Measurements from ENCODE around the gene CSTPP1.
"Not testable (repeated sequence)": the region's sequence is repeated elsewhere in the genome, so short reads cannot be mapped to it uniquely, and the experiment has no call there.

The CSTPP1 gene

DNA sequence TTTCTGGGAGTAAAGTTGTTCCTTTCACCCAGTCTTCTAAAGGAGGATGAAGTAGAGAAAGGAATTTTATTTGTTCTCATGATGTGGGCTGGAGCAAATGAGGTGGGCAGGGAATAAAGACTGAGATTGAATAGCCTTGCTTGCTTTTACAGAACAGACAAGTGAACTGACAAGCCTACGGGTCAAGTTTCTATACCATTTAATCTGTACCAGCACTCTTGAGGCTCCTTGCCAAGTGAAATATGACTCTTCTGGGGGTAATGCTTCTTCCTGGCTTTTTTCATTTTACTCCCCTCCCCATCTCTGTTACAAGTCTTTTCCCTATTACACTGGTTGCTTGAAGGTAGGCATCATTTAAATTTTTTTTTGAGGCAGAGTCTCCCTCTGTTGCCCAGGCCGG is 54.8 kb downstream of the CSTPP1 start:
- peak; percentile 15 for DNase-seq

DNA sequence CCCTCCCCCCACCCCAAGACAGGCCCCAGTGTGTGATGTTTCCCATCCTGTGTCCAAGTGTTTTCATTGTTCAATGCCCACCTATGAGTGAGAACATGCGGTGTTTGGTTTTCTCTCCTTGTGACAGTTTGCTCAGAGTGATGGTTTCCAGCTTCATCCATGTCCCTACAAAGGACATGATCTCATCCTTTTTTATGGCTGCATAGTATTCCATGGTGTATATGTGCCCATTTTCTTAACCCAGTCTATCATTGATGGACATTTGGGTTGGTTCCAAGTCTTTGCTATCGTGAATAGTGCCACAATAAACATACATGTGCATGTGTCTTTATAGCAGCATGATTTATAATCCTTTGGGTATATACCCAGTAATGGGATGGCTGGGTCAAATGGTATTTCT is 55.8 kb downstream of the CSTPP1 start:
- not testable (repeated sequence) for DNase-seq

DNA sequence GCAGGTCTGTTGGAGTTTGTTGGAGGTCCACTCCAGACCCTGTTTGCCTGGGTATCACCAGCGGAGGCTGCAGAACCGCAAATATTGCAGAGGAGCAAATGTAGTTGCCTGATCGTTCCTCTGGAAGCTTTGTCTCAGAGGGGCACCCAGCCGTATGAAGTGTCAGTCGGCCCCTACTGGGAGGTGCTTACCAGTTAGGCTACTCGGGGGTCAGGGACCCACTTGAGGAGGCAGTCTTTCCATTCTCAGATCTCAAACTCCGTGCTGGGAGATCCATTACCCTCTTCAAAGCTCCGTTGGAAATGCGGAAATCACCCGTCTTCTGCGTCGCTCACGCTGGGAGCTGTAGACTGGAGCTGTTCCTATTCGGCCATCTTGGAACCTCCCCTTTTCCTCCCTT is 61.2 kb downstream of the CSTPP1 start:
- DNase-seq: not testable (repeated sequence)

DNA sequence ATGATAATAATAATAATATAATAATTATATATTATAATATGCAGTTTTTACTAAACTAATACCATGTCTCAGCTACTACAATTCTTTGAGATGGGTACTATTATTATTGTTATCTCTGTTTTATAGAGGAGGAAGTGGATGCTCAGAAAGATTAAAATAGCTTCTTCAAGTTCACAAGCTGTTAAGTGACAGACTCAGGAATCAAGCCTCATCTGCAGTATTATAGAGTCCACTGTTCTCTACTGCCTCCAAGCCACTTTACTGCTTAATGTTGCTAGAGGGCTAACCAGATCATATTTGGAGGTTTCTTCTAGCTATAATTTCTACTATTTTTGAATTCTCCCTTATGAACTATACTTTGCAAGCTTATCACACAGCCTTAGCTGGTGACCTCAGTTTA is 62.7 kb downstream of the CSTPP1 start:
- no peak for DNase-seq

DNA sequence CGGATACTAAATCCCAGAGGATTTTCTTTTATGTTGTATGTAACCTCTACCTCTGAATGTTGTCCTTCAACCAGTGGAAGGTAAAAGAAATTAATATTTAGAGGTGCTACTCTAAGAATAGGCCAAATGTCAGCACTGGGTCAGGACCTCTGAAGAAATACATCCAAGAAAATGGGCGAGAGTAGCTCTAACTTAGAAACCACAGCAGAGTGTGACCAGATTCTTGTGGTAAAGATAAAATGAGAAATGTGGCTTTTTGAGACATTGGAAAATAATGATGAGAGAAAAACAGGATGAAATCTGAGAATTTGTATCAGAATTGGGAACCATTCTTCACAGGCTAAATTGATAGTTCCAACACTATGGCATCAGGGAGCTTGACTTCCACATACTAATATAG is 63.5 kb downstream of the CSTPP1 start:
- no peak for DNase-seq

DNA sequence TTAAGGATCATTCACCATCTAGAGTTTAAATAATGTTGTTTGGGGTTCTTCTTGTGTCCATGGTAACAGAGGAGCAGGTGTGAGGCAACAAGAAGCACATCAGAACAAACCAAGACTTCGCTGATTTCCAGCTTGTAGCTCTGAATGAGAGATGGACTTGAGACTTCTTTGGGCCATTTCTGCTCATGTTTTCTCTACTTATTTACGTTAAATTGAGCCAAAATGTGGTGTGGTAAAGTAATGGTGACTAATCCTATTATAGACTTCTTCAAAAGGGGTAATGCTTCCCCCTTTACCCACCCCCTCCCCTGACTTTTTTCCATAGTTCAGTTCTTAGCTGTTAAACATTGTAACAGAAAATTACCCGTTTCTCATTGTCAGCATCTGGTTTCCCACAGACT is 65.2 kb downstream of the CSTPP1 start:
- DNase-seq: peak; percentile 65

DNA sequence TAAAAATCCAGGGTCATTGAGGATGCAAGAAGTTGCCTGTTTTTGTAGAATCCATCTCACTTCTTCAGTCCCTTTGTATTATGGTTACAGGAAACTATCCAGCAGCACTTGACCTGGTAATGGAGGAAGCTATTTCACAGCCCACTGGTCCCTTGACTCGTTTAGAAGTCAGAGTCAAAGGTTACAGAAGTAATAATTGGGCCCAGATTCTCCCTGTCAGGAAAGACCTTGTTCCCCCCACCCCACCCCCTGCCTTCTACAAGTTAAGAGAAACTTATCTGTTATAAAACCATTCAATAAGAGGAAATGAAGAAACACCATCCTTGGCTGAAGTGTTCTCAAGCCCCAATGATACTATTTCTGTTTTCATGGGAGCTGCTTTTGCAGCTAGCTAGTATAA is 65.8 kb downstream of the CSTPP1 start:
- no peak for DNase-seq

DNA sequence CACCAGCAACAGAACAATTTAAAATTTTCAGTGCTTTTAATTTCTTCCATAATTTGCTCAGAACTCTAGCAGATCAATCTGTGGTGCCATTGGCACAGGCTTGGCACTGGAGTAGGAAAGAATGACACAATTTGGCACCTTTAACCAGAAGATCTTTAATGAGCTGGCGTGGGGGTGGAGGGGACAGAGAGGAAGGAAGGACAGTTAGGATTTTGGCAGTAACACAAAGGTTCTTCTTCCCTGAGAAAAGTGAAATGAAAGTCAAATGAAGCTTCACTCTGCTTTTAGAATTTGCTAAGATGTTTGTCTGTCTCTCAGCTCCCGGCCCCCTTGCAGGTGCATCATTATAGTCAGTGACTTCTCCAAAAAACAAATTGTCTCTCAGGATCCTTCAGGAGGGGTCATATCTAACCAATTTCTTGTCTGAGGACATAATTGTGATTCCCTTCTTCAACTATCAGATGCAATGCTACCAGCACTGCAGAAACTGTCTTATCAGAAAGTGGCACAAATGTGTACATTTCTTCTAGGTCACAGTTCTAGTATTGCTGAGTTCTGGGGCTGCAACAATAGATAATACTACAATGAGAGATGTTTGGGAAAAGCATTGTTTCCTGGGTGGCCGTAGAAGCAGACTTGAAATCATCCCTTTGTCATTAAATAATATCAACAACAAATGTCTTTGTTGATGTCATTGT is 66.8 kb downstream of the CSTPP1 start:
- DNase-seq: no peak

DNA sequence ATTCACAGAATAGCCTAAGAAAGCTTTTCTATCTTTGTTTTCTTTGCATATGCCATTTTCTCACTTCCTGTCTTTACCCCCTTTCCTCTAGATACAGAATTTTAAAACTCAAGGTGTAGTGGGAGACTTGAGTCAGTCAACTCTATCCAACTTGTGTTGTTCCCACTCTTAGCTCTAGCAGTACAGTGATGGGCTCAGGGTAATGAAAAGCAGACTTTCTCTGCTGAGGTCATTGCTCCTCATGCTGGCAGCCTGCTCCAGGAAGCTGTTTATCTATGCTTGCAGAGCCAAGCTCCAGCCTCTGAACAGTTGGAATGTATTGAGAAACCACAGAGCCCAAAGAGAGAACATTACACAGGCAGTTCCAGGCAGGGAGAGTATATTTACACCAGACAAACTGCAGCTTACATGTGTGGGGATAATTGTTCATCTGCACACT is 68.1 kb downstream of the CSTPP1 start:
- peak; percentile 99 for DNase-seq

DNA sequence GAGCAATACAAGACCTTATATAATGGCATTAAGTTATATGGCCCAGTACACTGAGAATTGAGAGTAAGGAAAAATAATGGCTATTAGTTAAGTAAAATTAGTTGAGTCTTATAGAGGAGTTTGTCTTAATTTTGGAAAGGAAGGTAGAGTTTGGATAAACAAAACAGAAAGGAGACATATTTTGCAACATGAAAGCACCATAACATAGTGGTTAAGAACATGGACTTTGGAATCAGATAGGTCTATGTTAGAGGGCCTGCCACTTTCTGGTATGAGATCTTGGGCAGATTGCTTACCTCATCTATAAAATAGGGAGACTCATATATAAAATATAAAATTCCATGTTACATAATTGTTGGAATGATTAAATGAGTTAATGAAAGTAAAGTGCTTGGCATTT is 68.9 kb downstream of the CSTPP1 start:
- no peak for DNase-seq

DNA sequence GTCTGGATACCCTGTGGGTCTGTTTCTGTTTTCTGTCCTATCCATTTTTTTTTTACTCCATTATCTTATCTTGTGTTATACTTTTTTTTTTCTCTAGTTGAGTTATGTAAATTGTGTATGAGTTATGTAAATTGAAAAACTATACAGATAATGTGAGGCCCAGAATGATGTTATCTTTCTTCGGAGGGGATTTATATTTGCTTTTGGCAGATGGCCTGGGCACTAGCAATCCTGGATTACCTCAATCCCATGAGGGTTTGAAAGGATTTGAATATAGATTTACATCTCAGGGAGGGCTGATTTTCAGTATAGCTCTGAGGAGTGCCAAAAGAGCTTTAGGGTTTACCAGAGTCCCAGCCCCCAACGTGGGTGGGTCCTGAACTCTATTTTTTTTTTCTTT is 71.0 kb downstream of the CSTPP1 start:
- DNase-seq: no peak

DNA sequence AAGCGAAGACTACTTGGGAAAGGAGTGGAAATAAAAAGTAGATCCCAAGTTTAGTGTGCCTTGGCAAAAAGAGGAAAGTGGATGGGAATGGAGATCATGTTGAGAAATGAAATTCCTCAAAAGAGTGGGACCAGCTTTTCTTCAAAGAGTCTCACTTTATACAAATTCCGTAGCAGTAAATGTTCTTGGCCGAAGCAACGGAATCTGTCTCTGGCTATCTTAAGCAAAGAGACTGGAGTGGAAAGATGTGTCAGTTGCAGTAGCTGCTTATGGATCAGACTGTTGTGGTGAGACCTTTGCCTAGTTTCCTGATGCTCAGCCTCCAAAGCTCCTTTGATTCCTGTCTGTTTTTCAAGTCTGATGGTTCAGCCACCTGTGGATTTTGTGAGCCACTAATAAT is 73.6 kb downstream of the CSTPP1 start:
- peak; percentile 6 for DNase-seq

DNA sequence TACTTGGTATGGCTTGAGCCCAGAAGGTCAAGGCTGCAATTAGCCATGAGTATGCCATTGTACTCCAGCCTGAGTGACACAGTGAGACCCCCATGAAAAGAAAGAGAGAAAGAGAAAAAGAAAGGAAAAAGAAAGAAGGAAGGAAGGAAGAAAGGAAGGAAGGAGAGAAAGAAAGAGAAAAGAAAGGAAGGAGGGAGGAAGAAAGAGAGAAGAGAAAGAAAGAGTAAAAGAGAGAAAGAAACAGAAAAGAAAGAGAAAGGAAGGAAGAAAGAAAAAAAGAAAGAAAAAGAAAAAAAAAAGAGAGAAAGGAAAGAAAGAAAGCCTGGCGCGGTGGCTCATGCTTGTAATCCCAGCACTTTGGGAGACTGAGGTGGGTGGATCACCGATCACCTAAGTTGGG is 77.5 kb downstream of the CSTPP1 start:
- no peak for DNase-seq

DNA sequence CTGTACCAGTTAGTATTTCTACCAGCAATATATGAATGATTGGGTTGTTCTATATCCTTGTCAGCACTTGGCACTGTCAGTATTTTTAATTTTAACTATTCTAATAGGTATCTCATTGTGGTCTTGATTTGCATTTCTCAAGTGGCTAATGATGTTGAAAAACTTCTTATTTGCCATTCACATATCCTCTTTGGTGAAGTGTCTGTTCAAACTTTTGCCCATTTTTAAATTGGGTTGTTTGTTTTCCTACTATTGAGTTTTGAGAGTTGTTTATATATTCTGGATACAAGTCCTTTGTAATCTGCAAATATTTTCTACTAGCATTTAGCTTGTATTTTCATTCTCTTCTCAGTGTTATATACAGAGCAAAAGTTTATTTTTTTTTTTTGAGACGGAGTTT is 82.1 kb downstream of the CSTPP1 start:
- DNase-seq: no peak

DNA sequence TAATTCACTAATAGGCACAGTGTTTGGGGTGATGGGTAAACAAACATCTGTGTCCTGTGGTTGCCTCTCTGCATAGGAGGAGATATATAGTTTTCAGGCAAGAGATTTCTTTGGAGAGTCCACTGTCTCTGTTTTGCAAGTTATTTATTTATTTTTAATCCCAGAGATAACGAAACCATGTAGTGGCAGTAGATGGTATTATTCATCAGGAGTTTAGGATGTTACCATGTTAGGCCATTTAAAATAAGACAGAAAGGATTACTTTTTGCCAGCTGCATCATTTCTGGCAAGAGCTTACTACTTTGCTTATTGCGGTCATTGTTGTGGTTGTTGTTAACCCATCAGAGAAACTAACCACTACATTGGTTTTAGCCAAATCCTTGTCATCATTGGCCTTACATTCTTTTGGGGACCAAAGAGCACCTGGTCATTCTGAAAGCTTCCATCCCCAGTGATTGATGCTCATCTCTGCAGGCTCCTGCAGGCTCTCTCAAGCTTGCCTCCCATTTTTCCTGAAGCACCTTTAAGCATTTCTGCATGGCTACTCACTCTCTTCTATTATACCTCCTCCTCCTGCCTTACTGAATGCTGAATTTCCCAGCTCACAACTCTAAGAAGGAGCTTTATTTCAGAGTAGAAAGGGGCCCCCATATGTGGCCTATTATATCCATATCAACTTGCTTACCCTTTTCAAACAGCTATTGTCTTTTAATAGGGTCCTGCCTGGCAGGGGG is 84.4 kb downstream of the CSTPP1 start:
- DNase-seq: peak; percentile 6

DNA sequence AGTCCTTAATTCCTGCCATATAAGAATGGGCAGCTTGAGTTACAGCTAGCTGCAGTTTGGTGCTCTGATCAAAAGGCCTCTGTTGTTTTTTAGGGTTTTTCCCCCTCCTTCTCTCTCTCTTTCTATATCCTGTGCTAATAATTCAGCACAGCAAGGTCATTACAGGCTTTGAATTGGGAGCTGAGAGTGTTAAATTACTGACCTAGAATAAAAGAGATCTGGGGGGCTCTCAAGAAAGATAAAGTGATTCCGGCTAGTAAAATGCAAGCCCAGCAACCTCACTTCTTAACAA is 84.9 kb downstream of the CSTPP1 start:
- DNase-seq: no peak

DNA sequence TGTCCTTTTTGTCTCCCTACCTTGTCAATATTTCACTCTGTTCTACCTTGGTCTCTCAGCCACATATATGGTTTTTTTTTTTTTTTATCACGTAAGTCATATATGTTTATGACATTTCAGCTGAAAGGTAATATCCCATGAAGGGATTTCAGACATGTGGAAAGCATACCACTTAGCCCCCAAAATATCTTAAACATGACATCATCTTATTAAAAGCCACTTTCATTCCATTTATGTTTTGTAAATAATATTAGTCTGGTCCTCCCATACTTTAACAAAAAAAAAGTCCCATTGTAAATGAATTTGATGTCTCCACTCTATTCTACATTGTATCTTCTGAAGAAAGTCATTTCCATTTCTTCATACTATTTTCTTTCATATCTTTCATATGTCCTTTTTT is 85.4 kb downstream of the CSTPP1 start:
- no peak for DNase-seq

DNA sequence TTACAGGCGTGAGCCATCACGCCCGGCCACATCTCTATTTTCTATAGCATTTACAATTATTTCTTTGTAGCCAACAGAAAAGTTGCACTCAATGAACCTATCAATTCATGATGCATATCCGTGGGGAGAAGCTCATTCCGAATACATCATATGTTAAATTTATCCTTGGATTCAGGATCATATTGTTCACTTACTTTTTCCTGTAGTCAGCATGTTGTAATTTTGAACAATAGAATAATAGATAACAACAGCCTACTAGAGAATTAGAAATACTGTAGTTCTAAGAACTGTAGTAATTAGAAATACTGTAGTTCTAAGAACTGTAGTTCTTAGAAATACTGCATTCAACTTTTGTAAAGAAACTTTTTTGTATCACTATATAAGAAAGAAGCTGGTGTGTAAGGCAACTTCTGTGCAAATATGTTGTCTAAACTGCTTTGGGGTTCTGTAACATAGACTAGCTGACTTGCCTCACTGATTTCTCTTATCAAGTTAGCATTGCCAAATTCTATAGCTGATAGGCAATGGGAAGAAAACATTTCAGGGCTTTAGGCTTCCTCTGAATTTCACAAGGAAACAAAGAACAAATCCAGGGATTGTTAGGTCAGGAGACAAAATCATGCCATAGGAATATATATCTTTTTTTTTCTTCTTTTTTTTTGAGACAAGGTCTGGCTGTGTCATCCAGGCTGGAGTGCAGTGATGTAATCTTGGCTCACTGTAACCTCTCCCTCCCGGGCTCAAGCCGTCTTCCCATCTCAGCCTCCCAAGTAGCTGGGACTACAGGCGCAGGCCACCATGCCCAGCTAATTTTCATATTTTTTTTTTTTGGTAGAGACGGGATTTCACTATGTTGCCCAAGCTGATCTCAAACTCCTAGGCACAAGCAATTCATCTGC is 91.9 kb downstream of the CSTPP1 start:
- DNase-seq: no peak

DNA sequence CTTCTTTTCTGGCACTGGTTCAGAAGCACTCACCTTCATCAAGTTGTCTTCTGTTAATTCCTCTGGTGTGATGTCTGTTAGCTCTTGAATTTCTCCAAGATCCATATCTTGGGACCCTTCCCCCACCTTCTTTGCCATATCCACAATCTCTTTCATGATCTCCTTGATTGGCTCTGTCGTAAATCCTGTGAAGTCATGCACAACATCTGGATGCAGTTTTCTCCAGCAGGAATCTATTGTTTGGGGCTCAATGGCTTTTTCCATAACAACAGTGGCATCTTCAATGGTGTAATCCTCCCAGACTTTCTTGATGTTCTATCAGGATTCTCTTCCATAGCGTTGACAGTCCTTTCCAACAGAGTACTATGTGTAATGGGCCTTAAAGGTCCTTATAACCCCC is 96.9 kb downstream of the CSTPP1 start:
- peak; percentile 13 for DNase-seq

DNA sequence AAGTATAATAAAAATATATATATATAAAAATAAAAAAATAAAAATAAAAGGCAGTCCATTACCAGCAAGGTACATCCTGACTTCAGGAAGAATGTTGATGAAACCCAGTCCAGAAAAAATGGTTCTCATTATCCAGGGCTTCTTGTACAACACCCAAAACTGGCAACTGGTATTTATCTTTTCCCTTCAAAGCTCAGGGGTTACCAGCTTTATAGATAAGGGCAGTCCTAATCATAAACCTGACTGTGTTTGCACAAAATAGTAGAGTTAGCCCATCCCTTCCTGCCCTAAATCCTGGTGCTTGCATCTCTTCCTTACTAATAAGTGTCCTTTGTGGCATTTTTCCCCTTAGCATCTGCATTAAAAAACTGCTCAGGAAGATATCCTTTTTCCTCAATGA is 97.5 kb downstream of the CSTPP1 start:
- DNase-seq: no peak

DNA sequence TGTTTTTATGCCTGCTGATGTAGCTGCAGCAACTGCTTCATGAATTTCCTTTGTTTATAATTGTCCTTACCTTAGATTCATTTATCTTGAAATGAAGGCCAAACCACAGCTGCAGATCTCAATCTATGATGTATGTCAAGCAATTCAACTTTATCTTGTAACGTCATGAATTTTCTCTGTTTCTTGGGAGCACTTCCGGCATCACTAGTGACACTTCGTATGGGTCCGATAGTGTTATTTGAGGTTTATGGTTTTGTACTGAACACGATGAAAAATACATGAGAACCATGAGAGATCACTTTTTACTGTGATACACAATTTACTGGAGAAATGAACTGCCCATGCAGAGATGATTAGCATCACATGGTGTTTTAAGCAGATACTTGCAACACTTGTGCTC is 98.5 kb downstream of the CSTPP1 start:
- no peak for DNase-seq

DNA sequence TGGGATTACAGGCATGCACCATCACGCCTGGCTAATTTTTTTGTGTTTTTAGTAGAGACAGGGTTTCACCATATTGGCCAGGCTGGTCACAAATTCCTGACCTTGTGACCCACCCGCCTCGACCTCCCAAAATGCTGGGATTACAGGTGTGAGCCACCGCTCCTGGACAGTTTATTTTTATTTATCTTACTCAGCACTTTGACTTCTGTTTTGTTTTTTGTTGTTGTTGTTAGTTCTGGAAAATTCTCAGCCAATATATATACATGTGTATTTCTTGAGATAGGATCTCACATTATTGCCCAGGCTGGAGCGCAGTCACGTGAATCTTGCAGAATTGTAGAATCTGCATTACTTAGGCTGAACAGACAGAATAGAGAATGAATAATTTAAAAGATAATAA is 107.6 kb downstream of the CSTPP1 start:
- no peak for DNase-seq

DNA sequence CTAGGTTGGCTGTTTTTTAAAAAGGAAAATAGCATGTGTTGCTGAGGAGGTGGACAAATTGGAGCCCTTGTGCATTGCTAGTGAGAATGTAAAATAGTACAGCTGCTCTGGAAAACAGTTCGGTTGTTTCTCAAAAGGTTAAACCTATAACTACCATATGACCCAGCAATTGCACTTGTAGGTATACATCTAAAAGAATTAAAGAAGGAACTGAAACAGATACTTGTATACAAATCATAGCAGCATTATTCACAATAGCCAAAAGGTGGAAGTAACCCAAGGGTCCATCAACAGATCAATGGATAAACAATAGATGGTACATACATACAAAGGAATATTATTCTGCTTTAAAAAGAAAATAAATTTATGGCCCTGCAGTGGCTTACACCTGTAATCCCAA is 111.4 kb downstream of the CSTPP1 start:
- no peak for DNase-seq

DNA sequence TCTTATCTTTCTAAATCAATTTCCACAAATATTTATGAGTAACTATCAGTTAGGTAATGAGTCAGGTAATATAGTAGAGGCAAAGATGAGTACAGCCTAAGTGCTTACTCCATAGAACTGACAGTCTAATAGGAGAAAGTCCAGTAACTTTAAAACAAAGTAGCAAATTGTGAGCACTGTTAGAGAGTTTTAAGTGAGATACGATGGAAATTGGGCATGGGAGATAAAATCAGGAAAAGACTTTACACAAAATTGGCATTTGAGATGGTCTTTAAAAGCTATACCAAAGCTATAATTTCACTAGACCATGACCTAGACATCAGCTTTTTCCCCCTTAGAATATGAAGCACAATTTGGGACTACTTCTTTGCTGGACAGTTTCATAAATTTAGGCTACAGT is 113.7 kb downstream of the CSTPP1 start:
- no peak for DNase-seq
